ENCODE measurements around the gene C10orf143. TPM values are rescaled to one million over a fixed set of nuclear protein-coding genes. Genes with fewer than 3 reads are reported as not detected.

C10orf143 gene
- total and polyA plus RNA-seq, 2 of the 8 experiments (the other 6 are each of a cell fraction or from before 2014, with no cell fraction given), result 1.6 to 2.0 TPM

DNA sequence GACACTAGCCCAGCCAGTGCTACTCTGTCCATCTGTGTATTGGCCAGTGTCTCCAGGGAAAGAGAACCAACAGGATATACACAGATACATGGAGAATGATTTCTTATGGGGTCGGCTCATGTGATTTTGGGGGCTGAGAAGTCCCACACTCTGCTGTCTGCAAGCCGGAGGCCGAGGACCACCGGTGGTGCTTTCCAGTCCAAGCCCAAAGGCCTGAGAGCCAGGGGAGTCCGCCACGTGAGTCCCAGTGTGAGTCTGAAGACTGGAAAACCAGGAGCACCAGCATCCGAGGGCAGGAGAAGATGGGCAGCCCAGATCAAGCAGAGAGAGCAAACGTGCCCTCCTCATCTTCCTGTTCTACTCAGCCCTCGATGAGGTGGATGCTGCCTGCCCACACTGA is 71.5 kb downstream of the C10orf143 start (continued):
- TF ChIP-seq RAD21 (IDR thresholded peaks at IDR 0.05 in 1 of 2, conservative IDR thresholded peaks at IDR 0.05 in 1 of 2; ENCODE audit: low read depth in 2 of 2, low read length in 2 of 2), result no peak

Data from H1 (cell line).